HFFc6 (cell line): ENCODE results near the gene DPYD. TPM values are rescaled to one million over a fixed set of nuclear protein-coding genes. Genes with fewer than 3 reads are reported as not detected.
A peak's percentile ranks its signal among the peaks of the same experiment; 100 is the strongest.

Experiments used
- DNase-seq: peaks from one replicate; pipeline ENCODE4 v3.0.0-alpha.2; 2018
- H3K27ac Mint-ChIP-seq: 2 replicates; pipeline ENCODE4 v1.8.0; 2020; ENCODE audit warnings: mild to moderate bottlenecking, mixed read lengths
- H3K27me3 Mint-ChIP-seq: 2 replicates; pipeline ENCODE4 v1.8.0; 2021; ENCODE audit warnings: mild to moderate bottlenecking, moderate library complexity, mixed read lengths; ENCODE audit not compliant: insufficient read depth
- H3K36me3 Mint-ChIP-seq: 2 replicates; pipeline ENCODE4 v1.8.0; 2021; ENCODE audit warnings: low read depth, mixed read lengths
- H3K4me1 Mint-ChIP-seq: 2 replicates; pipeline ENCODE4 v1.8.0; 2020; ENCODE audit warnings: low read depth, mixed read lengths
- H3K4me3 Mint-ChIP-seq: 2 replicates; pipeline ENCODE4 v1.8.0; 2020; ENCODE audit warnings: mild to moderate bottlenecking, moderate library complexity, mixed read lengths
- H3K9me3 Mint-ChIP-seq: 2 replicates; pipeline ENCODE4 v1.8.0; 2020; ENCODE audit warnings: mild to moderate bottlenecking, mixed read lengths
- total RNA-seq, 6 experiments: library from RNA; stranded (reverse); fragmentation: NEBNext Ultra II Directional; extraction: Animal tissue kit (Norgen Biotek cat#: 25700); gene quantifications; 2 replicates in 1 of 6; 3 replicates in 5 of 6; pipeline ENCODE4 v1.2.3, GENCODE V29; 2021
- TF ChIP-seq, protein P1 (sequence below): fragments of 200-600 bp; sonication (generic); IDR thresholded peaks from 2 replicates; pipeline ENCODE4 v1.5.0; 2021; ENCODE audit warnings: antibody characterized with exemption, mild to moderate bottlenecking

DPYD gene
- total RNA-seq, 6 experiments from 2014 or later: 37.0 to 77.8 (median 67.9) TPM

DNA sequence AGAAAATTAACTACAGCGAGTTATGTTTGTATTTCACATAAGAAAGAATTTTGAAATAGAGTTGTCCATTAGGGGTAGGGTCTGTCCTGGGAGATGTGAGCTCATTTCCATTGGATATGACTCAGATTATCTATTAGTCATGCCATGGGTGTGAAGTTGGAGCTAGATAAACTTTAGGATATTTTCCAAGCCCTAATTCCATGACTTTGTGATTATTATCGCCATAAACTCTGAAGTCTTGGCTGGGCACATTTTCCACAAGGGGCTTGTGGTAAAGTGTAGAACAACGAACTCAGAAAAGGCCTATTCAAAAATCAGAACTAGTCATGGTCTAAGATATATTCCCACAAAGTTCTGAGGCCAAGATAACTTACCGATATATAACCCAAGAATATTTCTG lies 396.6 kb downstream of the DPYD start:
- Mint-ChIP-seq H3K4me3 (no peak overlapping the region), H3K4me1 (peaks cover 18% of the 10 kb centered on the region), H3K36me3 (peaks cover 26% of the 10 kb centered on the region), H3K27ac (no peak overlapping the region), H3K9me3 (no peaks in the 10 kb centered on the region; the same call in 1 of the 2 replicates), H3K27me3 (no peaks in the 10 kb centered on the region)
- TF ChIP-seq, protein P1, sequence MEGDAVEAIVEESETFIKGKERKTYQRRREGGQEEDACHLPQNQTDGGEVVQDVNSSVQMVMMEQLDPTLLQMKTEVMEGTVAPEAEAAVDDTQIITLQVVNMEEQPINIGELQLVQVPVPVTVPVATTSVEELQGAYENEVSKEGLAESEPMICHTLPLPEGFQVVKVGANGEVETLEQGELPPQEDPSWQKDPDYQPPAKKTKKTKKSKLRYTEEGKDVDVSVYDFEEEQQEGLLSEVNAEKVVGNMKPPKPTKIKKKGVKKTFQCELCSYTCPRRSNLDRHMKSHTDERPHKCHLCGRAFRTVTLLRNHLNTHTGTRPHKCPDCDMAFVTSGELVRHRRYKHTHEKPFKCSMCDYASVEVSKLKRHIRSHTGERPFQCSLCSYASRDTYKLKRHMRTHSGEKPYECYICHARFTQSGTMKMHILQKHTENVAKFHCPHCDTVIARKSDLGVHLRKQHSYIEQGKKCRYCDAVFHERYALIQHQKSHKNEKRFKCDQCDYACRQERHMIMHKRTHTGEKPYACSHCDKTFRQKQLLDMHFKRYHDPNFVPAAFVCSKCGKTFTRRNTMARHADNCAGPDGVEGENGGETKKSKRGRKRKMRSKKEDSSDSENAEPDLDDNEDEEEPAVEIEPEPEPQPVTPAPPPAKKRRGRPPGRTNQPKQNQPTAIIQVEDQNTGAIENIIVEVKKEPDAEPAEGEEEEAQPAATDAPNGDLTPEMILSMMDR: no peak
- DNase-seq: no peak

DNA sequence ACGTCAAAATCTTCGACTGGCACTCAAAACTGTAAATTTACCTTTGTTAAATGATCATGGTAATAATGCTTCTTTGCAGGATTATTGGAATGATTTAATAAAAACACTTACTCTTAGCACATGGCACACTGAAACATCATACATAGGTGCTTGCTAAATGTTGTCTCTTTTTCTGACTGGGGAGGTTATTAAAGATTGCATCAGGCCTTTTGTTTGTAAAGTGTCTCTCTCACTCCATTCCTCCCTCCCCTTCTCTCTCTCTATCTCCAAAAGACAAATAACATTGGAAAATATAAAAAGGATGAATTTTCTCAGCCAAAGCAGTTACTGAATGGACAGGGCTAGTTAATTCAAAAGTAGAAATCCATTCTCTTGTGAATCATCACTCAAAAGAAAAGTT lies 404.2 kb downstream of the DPYD start:
- Mint-ChIP-seq H3K27me3 (no peaks in the 10 kb centered on the region), H3K36me3 (peaks cover 22% of the 10 kb centered on the region), H3K9me3 (no peaks in the 10 kb centered on the region; the same call in 1 of the 2 replicates), H3K4me3 (no peak overlapping the region), H3K4me1 (no peaks in the 10 kb centered on the region), H3K27ac (no peak overlapping the region)
- TF ChIP-seq, protein P1: no peak
- DNase-seq: no peak

DNA sequence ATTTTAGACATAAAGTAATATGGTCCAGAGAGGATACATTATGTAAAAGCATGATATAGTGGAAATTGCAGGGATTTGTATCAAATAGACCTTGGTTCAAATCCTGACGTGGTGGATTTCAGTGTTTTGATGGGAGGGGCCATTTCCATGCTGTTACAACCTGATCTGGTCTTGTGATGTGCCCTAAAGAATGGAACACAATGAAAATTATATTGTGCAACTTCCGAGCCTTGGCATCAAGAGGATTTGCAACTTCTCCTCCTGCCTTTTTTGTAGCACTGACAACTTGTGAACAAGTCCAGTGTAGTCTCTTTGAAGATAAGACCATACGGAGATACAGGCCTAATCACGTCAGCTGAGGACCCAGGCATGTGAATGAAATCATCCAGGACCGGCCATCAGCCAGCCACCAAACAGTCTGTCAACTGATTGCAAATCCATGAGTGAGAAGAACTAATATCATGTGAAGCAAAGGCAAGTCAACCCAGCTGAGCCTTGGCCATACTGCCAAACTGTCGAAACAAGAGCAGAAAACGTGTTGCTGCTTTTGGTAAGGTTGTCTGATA lies 412.1 kb downstream of the DPYD start:
- Mint-ChIP-seq H3K9me3 (no peaks in the 10 kb centered on the region), H3K4me3 (no peak overlapping the region), H3K4me1 (peaks cover 6% of the 10 kb centered on the region), H3K27me3 (peaks cover 2% of the 10 kb centered on the region; the same call in 1 of the 2 replicates), H3K36me3 (peaks cover 40% of the 10 kb centered on the region), H3K27ac (no peak overlapping the region)
- no peak for DNase-seq
- TF ChIP-seq, protein P1: no peak

DNA sequence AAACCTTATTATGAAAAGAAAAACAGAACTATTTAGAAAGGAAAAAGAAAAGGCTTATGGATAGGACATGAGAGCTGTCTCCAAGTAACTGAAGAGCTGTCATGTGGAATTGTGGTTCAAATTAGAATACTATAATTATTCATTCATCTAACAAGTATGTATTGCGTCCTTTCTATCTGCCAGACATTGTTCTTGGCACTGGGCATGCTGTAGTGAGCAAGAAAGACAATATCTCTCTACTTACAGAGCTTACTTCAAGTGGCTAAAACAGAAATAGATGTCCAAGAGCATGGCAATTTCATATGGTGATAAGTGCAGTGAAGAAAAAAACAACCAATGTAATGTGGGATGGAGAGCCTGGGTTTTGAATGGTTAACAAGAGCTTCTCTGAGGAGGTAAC lies 413.0 kb downstream of the DPYD start:
- Mint-ChIP-seq H3K9me3 (no peaks in the 10 kb centered on the region), H3K27ac (peak overlapping the region; percentile 12; the same call in 1 of the 2 replicates), H3K4me1 (peaks cover 6% of the 10 kb centered on the region), H3K36me3 (peaks cover 47% of the 10 kb centered on the region), H3K27me3 (peaks cover 2% of the 10 kb centered on the region; the same call in 1 of the 2 replicates), H3K4me3 (no peak overlapping the region)
- TF ChIP-seq, protein P1: no peak
- no peak for DNase-seq

DNA sequence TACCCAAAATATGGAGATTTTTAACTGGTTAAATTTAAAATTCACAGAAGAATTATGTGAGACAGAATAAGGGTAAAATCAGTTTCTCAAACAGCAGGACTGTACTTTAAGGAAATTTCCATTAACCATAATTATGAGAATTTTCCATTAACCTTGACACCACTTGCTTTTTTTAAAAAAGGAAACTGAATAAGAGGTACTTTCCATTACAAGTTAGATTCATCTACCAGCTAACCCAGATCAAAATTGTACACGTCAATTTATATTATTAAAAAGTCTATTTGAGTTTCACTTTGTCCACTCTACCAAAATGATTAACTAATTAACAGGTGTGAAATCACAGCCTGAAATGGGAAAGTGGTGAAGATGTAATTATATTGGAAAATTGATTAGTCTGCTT lies 414.5 kb downstream of the DPYD start:
- Mint-ChIP-seq H3K36me3 (peaks cover 46% of the 10 kb centered on the region), H3K9me3 (no peaks in the 10 kb centered on the region), H3K27ac (no peak overlapping the region), H3K27me3 (peaks cover 2% of the 10 kb centered on the region; the same call in 1 of the 2 replicates), H3K4me1 (peaks cover 6% of the 10 kb centered on the region), H3K4me3 (no peak overlapping the region)
- DNase-seq: no peak
- TF ChIP-seq, protein P1: no peak
